ENCODE measurements around the gene NMNAT3.

Gene NMNAT3

GRCh38 chr3:139521144-139521543, 156.6 kb downstream of the NMNAT3 start:
- DNase-seq (ENCODE audit: low read depth) = no peak

- DNase-seq (ENCODE audit: low read depth) = no peak
Observed at GRCh38 chr3:139519998-139520737, 157.6 kb downstream of the NMNAT3 start.

- no peak for DNase-seq (ENCODE audit: low read depth)
Observed at GRCh38 chr3:139518926-139519842, 158.6 kb downstream of the NMNAT3 start.

- no peak for DNase-seq (ENCODE audit: low read depth)
Observed at GRCh38 chr3:139518306-139518705, 159.5 kb downstream of the NMNAT3 start.

GRCh38 chr3:139517321-139518065, 160.3 kb downstream of the NMNAT3 start:
- no peak for DNase-seq (ENCODE audit: low read depth)

- DNase-seq (ENCODE audit: low read depth) = no peak
Observed at GRCh38 chr3:139514741-139515140, 163.0 kb downstream of the NMNAT3 start.

Measured in T follicular helper cell (primary cell).